ENCODE measurements around the gene CNR1.

CNR1 gene

GRCh38 chr6:88143421-88144157, 22.6 kb downstream of the CNR1 start:
- DNase-seq, result no peak

DNA sequence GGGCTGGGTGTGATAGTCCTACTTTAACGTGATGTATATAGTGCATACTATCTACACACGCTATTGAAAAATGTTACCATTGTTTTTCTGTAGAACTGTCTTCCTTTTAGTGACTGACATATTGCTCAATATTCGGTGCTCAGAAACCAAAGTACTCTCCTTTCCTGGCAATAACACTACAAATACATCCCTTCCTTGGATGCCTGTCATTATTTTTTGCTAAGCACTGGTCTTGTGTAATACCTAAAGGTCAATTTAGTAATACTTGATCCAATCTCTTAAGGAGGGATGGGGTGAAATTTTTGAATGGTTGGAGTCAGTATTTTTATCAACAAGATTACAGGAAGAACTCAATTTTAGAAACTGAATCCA, 23.9 kb downstream of the CNR1 start:
- no peak for DNase-seq

GRCh38 chr6:88141561-88142296, 24.4 kb downstream of the CNR1 start:
- no peak for DNase-seq

DNA sequence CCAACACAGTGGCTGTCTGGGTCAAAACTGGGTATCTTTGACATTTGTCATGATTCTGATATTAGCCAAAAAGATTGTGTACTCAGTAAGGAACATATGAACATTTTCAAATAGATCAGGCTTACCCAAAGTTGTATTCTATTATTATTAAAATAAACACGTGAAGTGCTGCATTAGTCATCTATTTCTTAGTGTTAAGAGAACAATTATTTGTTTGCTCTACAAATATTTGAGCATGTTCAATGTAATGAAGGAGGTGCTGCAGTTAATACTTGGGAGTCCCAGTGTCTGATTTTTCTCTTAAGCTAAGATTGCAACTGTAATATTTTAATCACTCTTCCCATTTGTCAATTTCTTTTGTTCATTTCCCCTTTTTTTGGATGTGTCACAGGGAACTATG, 28.2 kb downstream of the CNR1 start:
- DNase-seq, result no peak

GRCh38 chr6:88135578-88136114, 30.5 kb downstream of the CNR1 start:
- no peak for DNase-seq

- DNase-seq, result no peak
These were observed 31.6 kb downstream of the CNR1 start for GRCh38 chr6:88134575-88134974.

DNA sequence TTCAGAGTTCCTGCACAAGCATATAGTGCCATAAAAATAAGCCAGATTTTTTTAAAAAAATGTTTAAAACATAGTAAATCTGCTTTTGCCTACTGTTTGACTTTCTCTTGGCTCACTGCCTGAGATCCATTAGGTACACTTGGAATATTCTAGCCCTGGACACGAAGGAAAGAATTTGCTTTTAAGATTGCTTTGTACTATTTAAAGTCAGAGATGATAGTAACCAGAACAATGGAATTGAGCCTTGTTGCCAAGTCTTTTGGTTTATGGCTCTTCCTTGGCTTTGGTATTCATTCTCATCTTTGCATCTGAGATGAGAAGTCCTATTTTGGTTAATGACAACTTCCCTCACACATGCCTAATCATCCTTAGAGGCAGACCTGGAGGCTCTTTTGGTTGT, 32.4 kb downstream of the CNR1 start:
- DNase-seq, result no peak

DNA sequence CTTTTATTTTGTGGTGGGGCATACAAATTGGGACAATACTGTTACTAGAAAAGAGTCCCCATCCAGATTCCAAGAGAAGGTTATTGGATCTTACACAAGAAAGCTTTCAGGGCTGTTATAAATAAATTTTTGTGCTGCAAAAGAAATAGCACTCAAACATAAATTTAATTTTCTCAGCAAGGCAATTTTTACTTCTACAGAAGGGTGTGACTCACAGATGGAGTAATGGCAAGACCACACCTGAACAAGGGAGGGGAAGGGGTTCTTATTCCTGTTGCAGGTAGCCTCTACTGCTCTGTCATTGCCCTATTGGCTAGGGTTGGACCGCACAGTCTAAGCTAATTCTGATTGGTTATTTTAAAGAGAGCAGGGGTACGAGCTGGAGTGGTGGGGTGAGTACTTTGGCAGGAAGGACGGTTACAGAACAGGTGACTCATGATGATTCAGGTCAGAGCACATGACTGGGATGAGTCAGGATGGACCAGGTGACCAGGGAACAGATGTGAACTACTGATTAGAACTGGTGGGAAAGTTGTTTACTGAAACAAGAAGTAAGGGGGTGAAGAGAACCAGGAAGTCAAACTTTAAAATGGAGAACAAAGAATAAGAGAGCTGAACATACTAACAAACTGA, 41.1 kb downstream of the CNR1 start:
- DNase-seq, result no peak

DNA sequence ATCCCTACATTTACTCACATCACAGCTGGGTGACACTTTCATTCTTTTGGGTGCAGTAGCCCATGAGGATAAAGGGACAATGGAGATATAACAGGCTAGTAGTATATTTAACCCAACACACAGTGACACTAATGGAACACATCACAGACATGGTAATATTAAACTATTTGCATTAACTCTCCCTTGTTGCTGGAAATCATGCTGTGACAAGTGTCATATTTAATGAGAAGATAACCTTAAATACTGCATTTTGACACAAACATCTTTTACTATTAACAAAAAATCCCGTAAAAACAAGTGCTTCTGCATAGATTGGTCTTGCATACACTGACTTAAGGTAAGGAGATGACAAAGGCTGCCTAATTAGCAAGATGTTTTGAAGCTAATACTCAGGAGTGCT, 45.5 kb downstream of the CNR1 start:
- DNase-seq, result no peak

- DNase-seq, result no peak
These were observed 46.4 kb downstream of the CNR1 start for GRCh38 chr6:88119769-88120168.

DNA sequence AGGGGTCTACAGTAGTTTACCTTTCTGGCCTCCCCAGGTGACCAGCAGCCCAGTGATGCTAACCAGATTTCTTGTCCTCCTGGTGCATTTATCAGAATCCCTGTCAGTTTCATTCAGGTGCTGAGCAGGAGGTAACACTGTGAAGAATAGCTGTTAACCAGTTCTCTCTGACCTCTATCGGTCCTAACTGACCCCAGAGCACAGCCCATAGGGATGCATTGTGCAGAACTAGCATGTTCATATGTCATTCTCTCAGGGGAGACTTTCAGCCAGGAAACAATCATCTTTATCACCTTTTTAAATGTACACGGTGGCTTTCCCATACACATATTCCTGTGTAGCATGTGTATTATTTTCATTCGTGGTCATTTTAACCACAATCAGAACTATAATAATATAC, 49.9 kb downstream of the CNR1 start:
- no peak for DNase-seq

- DNase-seq, result no peak
These were observed 50.8 kb downstream of the CNR1 start for GRCh38 chr6:88115307-88115706.

GRCh38 chr6:88114838-88115237, 51.3 kb downstream of the CNR1 start:
- no peak for DNase-seq

GRCh38 chr6:88111991-88112390, 54.2 kb downstream of the CNR1 start:
- no peak for DNase-seq

GRCh38 chr6:88107241-88107640, 58.9 kb downstream of the CNR1 start:
- DNase-seq, result no peak

GRCh38 chr6:88105741-88106340, 60.3 kb downstream of the CNR1 start:
- no peak for DNase-seq

Data from inflammatory macrophage treated with lipopolysaccharide for 1 hour (primary cell).